ENCODE data around the gene PLXND1. TPM values are rescaled to one million over a fixed set of nuclear protein-coding genes. Genes with fewer than 3 reads are reported as not detected.

The PLXND1 gene
- total RNA-seq (2022) (26.3 and 33.0 TPM in 2 replicates), Bru-seq, nascent RNA (percentile 42 among the genes with signal in this experiment), BruChase-seq, experiment 1, labeled RNA remaining after a 2-hour chase (percentile 47 among the genes with signal in this experiment), BruChase-seq, experiment 2, labeled RNA remaining after a 6-hour chase (percentile 55 among the genes with signal in this experiment)
- long read RNA-seq, full-length matches to known transcripts: 1 of 26 reads
- long read RNA-seq, partial matches to known transcripts: 16 of 26 reads
- long read RNA-seq, other reads (novel, unspliced or antisense): 9 of 26 reads

GRCh38 chr3:129606636-129607390, at the start of gene PLXND1:
PLXND1 (minus strand) TSS chr3:129606676; CDS start chr3:129606639, 37 bp downstream.
- Histone ChIP-seq H3K4me3 (ENCODE audit: low read depth, low read length) (peak within 1 kb of the TSS; percentile 77), H3K27me3 (replicated peaks; ENCODE audit: control insufficient read depth, insufficient read depth, low read length) (no peaks in the 10 kb centered on the region), H3K4me1 (peaks cover 22% of the 10 kb centered on the region), H3K36me3 (ENCODE audit: control insufficient read depth, insufficient read depth, low read length) (no peaks in the 10 kb centered on the region; the same call in 1 of the 2 replicates), H3K9me3 (no peaks in the 10 kb centered on the region)
- Mint-ChIP-seq H3K36me3 (ENCODE audit: insufficient read depth, unreplicated experiment) (peaks cover 7% of the 10 kb centered on the region), H3K27me3 (ENCODE audit: insufficient read depth, unreplicated experiment) (no peaks in the 10 kb centered on the region), H3K9me3 (ENCODE audit: unreplicated experiment) (no peaks in the 10 kb centered on the region), H3K27ac (ENCODE audit: unreplicated experiment) (peak within 1 kb of the TSS; percentile 47), H3K4me3 (ENCODE audit: unreplicated experiment) (peak within 1 kb of the TSS; percentile 96), H3K4me1 (ENCODE audit: low read depth, unreplicated experiment) (peaks cover 18% of the 10 kb centered on the region)
- DNase-seq: peak; percentile 58 to 75
- intact Hi-C loops (cut with micrococcal nuclease; ENCODE audit: unreplicated experiment): loop anchor here (5.0 kb wide), 1 partner anchor 115 kb away; no protein-coding TSS in a partner anchor
- TF ChIP-seq CTCF (IDR thresholded peaks at IDR 0.05; ENCODE audit: insufficient read depth in 1 of 2, low read depth in 1 of 2, low read length in 1 of 2, severe bottlenecking in 1 of 2, unreplicated experiment in 1 of 2): no peak
- ChIA-PET CTCF (interaction anchor here (0.9 to 1.9 kb wide), 2 partner anchors 117 to 223 kb away, joined by 3 to 11 read pairs; no protein-coding TSS in a partner anchor), POLR2A (interaction anchor here (0.6 kb wide), 1 partner anchor 178 kb away, joined by 3 read pairs; no protein-coding TSS in a partner anchor)
- BruUV-seq (replicated peaks): no TSS peak

- Mint-ChIP-seq H3K27ac (ENCODE audit: unreplicated experiment) (peak overlapping the region; percentile 73), H3K27me3 (ENCODE audit: insufficient read depth, unreplicated experiment) (no peaks in the 10 kb centered on the region), H3K36me3 (ENCODE audit: insufficient read depth, unreplicated experiment) (peaks cover 12% of the 10 kb centered on the region), H3K4me1 (ENCODE audit: low read depth, unreplicated experiment) (peaks cover 40% of the 10 kb centered on the region), H3K9me3 (ENCODE audit: unreplicated experiment) (no peaks in the 10 kb centered on the region), H3K4me3 (ENCODE audit: unreplicated experiment) (no peak overlapping the region)
- intact Hi-C loops (cut with micrococcal nuclease; ENCODE audit: unreplicated experiment): no loop called here
- POLR2A ChIA-PET: no interaction called here
- Histone ChIP-seq H3K36me3 (ENCODE audit: control insufficient read depth, insufficient read depth, low read length) (no peaks in the 10 kb centered on the region), H3K9me3 (no peaks in the 10 kb centered on the region), H3K27me3 (replicated peaks; ENCODE audit: control insufficient read depth, insufficient read depth, low read length) (no peaks in the 10 kb centered on the region), H3K4me3 (ENCODE audit: low read depth, low read length) (peak overlapping the region; percentile 43), H3K4me1 (peaks cover 60% of the 10 kb centered on the region)
- no TSS peak for BruUV-seq (replicated peaks)
- no peak for DNase-seq
- TF ChIP-seq CTCF (IDR thresholded peaks at IDR 0.05; ENCODE audit: insufficient read depth in 1 of 2, low read depth in 1 of 2, low read length in 1 of 2, severe bottlenecking in 1 of 2, unreplicated experiment in 1 of 2): no peak
- CTCF ChIA-PET: interaction anchor here (0.6 kb wide), 1 partner anchor 174 kb away, joined by 5 read pairs; no protein-coding TSS in a partner anchor
These were observed 48.8 kb upstream of the PLXND1 start for GRCh38 chr3:129655291-129655700.

GRCh38 chr3:129654131-129654530, 47.7 kb upstream of the PLXND1 start:
- Mint-ChIP-seq H3K36me3 (ENCODE audit: insufficient read depth, unreplicated experiment) (peaks cover 16% of the 10 kb centered on the region), H3K4me1 (ENCODE audit: low read depth, unreplicated experiment) (peaks cover 41% of the 10 kb centered on the region), H3K9me3 (ENCODE audit: unreplicated experiment) (no peaks in the 10 kb centered on the region), H3K27ac (ENCODE audit: unreplicated experiment) (no peak overlapping the region), H3K4me3 (ENCODE audit: unreplicated experiment) (no peak overlapping the region), H3K27me3 (ENCODE audit: insufficient read depth, unreplicated experiment) (no peaks in the 10 kb centered on the region)
- Histone ChIP-seq H3K27me3 (replicated peaks; ENCODE audit: control insufficient read depth, insufficient read depth, low read length) (no peaks in the 10 kb centered on the region), H3K9me3 (no peaks in the 10 kb centered on the region), H3K4me3 (ENCODE audit: low read depth, low read length) (no peak overlapping the region), H3K4me1 (peaks cover 58% of the 10 kb centered on the region), H3K36me3 (ENCODE audit: control insufficient read depth, insufficient read depth, low read length) (no peaks in the 10 kb centered on the region)
- intact Hi-C loops (cut with micrococcal nuclease; ENCODE audit: unreplicated experiment): no loop called here
- POLR2A ChIA-PET: no interaction called here
- CTCF ChIA-PET: no interaction called here
- no peak for DNase-seq
- no TSS peak for BruUV-seq (replicated peaks)
- no peak for TF ChIP-seq CTCF (IDR thresholded peaks at IDR 0.05; ENCODE audit: insufficient read depth in 1 of 2, low read depth in 1 of 2, low read length in 1 of 2, severe bottlenecking in 1 of 2, unreplicated experiment in 1 of 2)

Data from Caco-2 (cell line).